Fibroblast of mammary gland (primary cell): ENCODE data around the gene PDE6D.

Experiments used
- DNase-seq: peaks from one replicate; pipeline ENCODE4 v3.0.0-alpha.2; 2010; ENCODE audit warnings: low read depth
- H3K4me3 ChIP-seq: 2 replicates; pipeline ENCODE4 v1.5.1; 2011; ENCODE audit warnings: low read depth, mild to moderate bottlenecking, low read length, moderate library complexity; ENCODE audit not compliant: control insufficient read depth
- CTCF ChIP-seq: conservative IDR thresholded peaks from 2 replicates; pipeline ENCODE4 v1.5.1; 2011; ENCODE audit warnings: low read depth, low read length, inconsistent platforms; ENCODE audit not compliant: control insufficient read depth, insufficient read depth

Gene PDE6D

DNA sequence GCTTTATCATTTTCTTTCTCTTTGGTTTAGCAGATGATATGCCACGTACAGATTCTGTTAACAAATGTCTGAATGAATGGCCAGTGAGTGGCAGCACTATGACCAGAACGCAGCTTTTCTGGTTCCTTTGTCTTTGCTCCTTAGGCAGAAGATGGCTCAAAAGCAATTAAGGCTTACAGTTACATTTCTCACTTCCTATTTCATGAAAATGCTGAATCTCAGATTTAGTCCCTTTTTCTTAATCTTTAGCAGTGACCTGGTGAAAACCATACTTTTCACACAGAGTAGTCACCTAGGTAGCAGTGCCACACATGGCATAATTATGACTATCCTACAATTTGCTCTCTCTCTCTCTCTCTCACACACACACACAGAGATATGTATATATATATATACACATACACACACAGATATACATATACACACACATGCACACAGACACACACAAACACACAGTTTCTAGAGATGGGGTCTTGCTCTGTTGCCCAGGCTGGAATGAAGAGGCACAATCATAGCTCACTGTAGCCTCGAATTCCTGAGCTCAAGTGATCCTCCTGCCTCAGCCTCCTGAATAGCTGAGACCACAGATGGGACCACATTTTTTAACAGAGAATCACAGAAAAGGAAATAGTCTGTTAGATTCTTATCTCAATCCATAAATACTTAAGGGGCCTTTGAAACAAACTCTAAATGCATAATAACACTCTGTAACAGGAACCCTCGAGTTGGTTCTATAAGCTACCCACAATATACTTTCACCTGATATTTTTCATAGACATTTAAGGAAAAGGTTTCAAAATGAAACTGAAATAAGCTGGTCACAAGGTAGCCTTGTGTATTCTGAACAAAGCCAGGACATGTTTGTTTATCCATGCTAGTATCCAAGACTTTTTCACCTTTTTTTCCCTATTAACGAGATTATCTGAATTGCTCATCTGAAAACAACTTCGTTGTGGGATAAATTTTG is 11.6 kb downstream of the PDE6D start:
- H3K4me3 ChIP-seq, result no peak overlapping the region
- no peak for DNase-seq

GRCh38 chr2:231765496-231765929 is 15.6 kb downstream of the PDE6D start:
- no peak for DNase-seq
- TF ChIP-seq CTCF, result no peak

More for the DNA sequence above, 11.6 kb downstream of the PDE6D start:
- TF ChIP-seq CTCF, result no peak

DNA sequence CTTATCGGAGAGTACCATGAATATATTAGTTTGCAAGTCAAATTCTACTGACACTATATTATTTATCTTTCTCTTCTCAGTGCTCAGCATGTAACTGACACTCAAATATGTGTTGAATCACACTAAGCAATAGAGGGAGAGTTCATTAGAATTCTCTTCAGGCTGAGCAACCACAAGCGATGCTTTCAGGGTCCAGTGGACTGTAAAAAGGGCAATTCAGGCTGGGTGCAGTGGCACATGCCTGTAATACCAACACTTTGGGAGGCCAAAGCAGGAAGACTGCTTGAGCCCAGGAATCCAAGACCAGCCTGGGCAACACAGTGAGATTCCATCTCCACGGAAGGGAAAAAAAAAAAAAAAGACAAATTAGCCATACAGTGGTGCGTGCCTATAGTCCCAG is 16.3 kb downstream of the PDE6D start:
- no peak for DNase-seq
- TF ChIP-seq CTCF, result no peak
- H3K4me3 ChIP-seq, result no peak overlapping the region

More at GRCh38 chr2:231765496-231765929, 15.6 kb downstream of the PDE6D start:
- no peak overlapping the region for H3K4me3 ChIP-seq

DNA sequence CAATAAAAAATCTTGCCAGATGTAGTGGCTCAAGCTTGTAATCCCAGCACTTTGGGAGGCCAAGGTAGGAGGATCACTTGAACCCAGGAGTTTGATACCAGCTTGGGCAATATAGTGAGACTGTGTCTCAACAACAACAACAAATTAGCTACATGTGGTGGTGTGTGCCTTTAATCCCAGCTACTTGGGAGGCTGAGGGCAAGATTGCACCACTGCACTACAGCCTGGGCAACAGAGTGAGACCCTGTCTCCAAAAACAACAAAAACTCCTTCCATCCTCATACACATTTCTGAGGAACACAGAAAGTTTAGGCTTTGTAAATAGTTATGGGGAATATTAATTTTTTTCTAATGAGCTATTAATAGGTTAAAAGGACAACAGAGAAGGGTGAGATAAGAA is 17.0 kb downstream of the PDE6D start:
- TF ChIP-seq CTCF, result no peak
- no peak overlapping the region for H3K4me3 ChIP-seq
- no peak for DNase-seq

DNA sequence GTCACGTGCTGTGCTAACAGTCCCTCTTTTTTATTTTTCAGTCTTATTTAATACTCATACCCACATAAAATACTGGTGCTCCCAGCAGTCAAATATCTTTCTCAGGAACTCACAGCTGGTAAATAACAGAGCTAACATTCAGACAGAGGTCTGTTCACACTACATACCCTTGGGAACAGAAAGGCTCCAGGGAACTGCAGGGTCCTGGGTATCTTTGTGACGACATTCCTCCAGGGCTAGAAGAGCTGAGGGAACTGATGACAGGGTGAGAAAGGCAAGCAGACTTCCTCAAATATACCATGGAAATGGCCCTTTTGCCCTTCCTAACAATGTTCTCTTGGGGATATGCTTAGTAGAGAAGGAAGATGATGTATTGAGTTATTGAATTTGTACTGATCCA is 19.3 kb downstream of the PDE6D start:
- H3K4me3 ChIP-seq, result no peak overlapping the region
- TF ChIP-seq CTCF, result no peak
- no peak for DNase-seq

DNA sequence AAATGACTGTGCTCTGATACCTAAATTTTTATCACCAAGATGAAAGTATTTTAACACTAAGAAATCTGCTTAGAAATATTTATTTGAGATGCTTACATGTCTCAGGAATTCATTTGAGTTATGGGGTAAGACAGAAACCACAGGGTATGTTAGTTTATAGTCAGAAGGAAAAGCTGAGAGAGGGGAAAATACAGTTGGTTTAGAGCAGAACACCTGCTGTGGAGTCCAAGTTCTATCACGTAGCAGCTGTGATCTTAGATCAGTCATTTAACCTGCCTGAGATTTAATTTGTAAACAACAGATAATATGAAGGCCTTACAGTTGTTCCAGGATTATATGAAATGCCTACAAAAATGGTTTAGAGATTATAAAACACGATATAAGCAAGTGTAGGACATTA is 29.0 kb downstream of the PDE6D start:
- no peak overlapping the region for H3K4me3 ChIP-seq
- no peak for DNase-seq
- no peak for TF ChIP-seq CTCF
